GM18498 (cell line): Measurements from ENCODE around the gene EPHB3.

Experiments
- ATAC-seq: cut with Tn5 transposase; IDR thresholded peaks from one replicate; pipeline ENCODE4 v1.9.1; 2021; ENCODE audit warnings: mild to moderate bottlenecking, moderate library complexity; ENCODE audit not compliant: unreplicated experiment

Gene EPHB3

DNA sequence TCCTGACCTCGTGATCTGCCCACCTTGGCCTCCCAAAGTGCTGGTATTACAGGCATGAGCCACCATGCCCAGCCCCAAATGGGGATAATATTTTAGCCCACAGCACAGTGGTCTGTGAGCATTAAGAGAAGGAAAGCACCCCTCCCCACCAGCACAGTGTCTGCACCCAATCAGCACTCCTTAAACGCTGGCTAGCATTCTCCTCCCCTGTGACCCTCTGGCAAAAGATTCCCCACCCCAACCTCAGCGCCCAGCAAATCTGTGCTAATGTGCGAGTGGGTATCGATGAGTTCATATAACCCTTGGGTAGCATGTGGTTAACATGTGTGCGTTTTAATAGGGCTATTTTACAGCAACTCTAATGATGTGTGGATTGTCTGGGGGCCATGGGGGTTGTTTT is 18.3 kb upstream of the EPHB3 start:
- ATAC-seq: no peak

DNA sequence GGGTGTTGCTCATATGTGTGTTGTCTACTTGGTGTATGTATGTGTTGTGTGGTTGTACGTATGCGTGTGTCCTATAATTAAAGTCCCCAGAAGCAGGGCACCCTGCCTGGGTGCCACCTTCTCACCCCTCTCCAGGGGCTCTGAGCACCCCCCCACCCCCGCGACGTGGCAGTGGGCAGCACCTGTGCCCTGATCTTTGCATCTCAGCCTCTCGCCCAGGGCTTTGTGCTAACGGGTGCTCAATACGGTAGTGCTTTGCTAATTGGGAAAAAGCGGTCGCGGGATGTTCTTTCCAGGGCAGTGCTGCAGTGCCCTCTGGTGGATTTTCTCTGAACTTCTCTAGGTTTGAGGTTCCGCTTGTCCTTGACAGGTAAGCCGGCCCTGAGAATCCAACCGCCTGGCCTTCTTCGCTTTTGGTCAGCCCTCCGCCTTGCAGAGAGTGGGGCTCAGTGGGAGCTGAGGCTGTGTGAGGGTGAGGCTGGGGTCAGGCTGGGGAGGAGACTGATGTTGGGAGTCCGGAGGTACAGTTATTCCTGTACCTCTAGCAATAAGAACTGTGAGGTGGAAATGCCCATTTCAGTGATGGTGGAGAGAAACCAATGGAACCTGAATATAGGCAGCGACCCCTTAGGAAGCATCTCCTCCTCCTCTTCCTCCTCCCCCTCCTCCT is 17.6 kb upstream of the EPHB3 start:
- peak; percentile 57 for ATAC-seq

- no peak for ATAC-seq
These were observed 17.1 kb upstream of the EPHB3 start for GRCh38 chr3:184544513-184544861.

DNA sequence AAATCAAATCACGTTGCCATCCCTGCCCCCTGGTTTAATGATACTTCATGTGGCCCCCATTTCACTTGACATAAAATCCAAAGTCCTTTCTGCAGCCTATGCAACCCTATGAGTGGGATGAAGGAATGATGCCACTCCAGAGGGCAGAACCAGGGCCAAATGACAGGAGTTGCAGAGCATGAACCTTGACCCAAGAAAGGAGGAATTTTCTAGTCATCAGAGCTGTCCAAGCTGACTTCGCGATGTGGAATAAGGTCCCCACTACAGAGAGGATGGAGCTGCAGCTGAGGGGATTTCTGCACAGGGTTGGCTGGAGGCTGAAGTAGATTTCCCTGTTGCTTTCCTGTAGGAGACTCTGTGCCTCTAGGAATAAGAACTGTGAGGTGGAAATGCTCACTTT is 15.8 kb upstream of the EPHB3 start:
- no peak for ATAC-seq

DNA sequence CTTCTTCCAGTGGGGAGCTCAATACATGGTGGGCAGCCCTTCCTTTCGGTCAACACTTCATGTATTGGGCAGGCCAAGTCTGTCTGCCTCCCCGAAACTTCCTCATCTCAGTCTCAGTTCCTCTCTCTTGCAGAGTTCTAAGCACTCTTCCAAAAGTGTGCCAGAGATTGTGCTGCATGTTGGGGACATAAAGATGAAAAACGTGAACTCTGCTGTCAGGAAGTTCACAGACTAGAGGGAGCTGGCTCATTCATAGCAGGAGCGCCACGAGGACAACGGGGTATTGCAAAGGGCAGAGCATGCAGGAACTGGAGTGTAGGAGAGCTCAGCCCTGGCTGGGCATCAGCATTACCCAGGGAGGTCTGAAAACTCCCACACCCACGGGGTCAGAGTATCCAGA is 15.3 kb upstream of the EPHB3 start:
- no peak for ATAC-seq

DNA sequence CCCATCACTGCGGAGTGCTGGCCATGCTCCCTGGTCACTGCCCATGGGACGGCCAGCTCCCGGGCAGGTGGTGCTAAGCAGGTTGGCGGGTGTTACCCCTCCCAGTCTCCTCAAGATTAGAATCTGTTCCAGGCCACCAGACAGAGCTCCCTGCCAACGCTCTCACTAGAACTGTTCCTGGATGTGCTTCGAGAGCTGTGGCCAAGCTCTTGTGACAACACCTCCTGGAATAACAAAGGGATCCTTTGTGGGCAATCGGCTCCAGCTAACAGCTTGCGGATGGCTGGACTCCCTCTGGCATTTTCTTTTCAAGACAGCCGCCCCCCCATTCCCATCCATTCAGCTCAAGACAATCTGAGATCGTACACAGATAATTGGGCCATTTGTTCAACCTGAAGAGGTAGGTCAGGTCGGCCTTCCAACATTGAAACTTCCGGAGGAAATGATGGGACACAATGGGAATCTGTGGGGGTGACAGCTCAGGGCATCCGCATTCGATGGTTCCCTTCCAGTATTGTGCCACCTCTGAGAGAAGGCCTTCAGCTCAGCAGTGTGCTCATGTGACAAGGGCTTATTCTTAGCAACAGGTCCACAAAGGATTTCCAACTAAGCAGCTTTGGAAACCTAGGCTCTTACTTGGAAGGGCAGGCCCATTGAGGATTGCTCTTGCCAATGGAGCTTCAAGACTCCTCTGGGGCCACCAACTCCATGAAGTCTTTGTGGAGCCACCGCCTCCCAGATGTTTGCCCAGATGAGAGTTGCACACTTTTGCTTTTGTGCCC is 11.6 kb upstream of the EPHB3 start:
- ATAC-seq: no peak

DNA sequence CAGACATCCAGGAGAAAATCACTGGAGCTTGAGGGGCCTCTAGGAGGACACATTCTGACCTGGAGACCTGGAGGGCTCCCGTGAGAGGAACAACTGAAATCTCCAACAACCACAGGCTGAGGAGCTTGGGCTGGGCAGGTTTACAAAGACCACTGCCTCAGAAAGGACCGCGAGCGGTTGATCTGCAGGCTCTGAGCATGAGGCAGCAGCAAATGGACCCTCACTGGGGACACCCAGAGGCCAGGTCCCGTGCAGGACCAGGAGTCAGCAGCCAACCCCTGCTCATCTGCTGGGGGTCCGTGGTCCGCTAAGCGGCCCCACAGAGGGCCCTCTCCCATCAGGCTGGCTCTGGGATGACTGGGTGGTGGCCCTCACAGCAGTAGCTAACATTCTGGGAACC is 10.5 kb upstream of the EPHB3 start:
- ATAC-seq: no peak

GRCh38 chr3:184551614-184552256 is 9.8 kb upstream of the EPHB3 start:
- no peak for ATAC-seq

- no peak for ATAC-seq
These were observed 9.3 kb upstream of the EPHB3 start for GRCh38 chr3:184552296-184552695.

- ATAC-seq: no peak
These were observed 8.7 kb upstream of the EPHB3 start for GRCh38 chr3:184552863-184553262.

GRCh38 chr3:184553385-184553784 is 8.2 kb upstream of the EPHB3 start:
- no peak for ATAC-seq

DNA sequence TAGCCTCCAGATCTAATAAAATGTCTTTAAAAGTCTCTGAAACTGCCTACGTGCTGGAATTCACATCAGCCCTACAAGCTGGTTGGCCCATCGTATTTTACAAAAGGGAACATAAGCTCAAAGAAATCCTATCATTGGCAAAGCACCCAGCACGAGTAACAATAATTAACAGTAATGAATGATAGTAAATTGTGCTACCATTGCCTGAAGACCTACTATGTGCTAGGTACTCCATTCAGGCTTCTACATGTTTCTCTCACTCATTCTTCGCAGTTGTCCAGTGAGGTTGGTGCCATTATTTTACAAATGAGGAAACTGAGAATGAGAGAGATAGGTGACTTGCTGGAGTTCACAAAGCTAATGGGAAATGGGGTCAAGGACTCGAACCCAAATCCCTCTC is 7.1 kb upstream of the EPHB3 start:
- no peak for ATAC-seq

- ATAC-seq: no peak
These were observed 4.8 kb upstream of the EPHB3 start for GRCh38 chr3:184556582-184557347.

- ATAC-seq: no peak
These were observed 4.1 kb upstream of the EPHB3 start for GRCh38 chr3:184557348-184557950.

DNA sequence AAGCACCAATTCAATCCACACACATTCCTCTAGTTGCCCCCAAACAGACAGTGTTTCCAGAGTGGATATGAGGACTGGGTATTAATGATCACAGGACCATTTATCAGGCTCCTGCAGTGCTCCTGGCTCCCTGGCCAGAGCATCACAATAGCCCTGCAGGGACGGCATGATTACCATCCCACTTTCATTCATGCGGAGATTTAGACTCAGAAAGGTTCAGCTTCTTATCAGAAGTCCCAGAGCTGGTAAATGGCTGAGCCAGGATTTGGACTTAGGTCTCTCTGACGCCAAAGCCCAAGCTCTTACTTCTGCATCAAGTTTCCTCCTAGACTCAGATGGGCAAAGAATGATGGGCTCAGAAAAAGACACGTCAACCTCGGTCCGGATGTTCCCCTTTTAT is 2.9 kb upstream of the EPHB3 start:
- ATAC-seq: no peak

DNA sequence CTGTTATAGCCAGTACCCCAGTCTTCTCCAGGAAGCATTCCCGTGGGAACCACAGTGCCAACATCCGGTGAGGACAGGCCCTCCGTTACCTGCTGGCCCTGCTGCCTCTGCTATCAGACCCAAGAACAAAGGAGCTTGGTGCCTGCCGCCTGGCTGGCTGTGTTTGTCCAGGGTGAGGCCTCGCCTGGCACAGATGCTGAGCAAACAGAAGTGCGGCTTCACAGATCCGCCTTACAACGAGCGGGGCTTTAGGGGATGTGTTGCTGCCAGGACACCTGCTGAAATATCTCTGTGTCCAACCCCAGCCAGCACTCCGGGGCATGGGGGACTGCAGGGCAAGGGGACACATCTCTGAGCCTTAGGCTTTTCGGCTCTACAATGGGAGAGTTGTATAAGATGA is 2.2 kb upstream of the EPHB3 start:
- ATAC-seq: no peak

DNA sequence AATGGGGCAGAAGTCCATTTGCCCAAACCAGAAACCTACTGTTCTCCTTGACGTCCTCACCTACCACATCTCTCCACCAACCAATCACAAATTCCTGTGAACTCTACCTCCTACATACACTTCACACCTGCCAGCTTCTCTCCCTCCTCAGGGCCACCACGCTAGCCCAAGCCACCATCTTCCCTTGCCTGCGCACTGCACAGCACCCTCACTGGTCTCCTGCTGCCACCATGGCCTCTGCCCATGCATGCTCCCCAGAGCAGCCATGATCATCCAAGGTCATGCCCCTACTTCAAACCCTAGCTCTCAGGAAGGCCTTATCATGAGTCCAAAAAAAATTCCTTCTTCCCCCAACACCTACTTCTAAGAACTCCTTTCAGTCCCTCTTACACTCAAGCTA is 1.1 kb upstream of the EPHB3 start:
- ATAC-seq: no peak

DNA sequence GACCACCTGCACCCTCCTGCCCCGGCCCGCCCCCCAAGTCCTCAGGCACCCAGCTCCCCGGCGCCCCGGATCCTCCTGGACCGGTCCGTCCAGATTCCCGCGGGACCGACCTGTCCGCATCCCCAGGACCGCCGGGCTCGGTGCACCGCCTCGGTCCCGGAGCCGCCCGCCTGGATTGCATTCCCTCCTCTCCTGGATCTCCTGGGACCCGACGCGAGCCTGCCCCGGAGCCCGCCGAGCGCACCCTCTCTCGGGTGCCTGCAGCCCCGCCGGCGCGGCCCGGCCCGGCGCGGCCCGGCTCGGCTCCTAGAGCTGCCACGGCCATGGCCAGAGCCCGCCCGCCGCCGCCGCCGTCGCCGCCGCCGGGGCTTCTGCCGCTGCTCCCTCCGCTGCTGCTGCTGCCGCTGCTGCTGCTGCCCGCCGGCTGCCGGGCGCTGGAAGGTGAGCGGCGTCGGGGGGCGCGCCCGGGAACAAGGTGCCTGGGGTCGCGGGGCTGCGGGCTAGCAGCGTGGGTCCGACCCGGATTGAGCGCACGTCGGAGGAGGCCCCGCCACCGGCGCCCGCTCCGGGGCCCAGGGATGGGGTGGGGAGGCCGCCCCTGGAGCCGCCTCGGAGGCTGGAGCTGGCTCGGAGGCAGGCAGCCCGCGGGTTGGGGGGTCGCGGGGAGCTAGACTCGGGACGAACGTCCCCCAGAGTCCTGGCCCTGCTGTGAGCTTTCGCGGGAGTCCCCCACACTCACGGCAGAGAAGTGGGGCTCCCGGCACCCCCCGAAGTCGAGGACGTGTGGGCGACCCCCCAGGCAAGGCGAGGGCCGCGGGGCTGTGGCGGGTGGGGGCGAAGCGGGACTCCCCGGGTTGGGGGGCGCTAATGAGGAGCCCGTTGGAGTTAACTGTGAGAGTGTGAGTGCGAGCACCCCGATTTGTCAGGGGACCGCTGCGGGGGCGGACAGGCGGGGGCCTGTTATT is 610 bp downstream of the EPHB3 start:
- no peak for ATAC-seq

- no peak for ATAC-seq
These were observed 1.4 kb downstream of the EPHB3 start for GRCh38 chr3:184562878-184563560.
